NT2/D1 (cell line): ENCODE measurements around the gene NLK.

ENCODE experiments used
- SUZ12 ChIP-seq: IDR thresholded peaks from 2 replicates; pipeline ENCODE4 v1.6.1; 2011; ENCODE audit not compliant: insufficient read length, insufficient read depth; ENCODE audit errors: extremely low read depth
- ZNF274 ChIP-seq: IDR thresholded peaks from 2 replicates; pipeline ENCODE4 v1.6.1; 2011; ENCODE audit warnings: mild to moderate bottlenecking, low read depth, low read length

GRCh38 chr17:28239271-28239624, 196.8 kb downstream of the NLK start:
- TF ChIP-seq SUZ12 = no peak
- no peak for TF ChIP-seq ZNF274
